ENCODE data around the gene OR51D1.

OR51D1 gene

DNA sequence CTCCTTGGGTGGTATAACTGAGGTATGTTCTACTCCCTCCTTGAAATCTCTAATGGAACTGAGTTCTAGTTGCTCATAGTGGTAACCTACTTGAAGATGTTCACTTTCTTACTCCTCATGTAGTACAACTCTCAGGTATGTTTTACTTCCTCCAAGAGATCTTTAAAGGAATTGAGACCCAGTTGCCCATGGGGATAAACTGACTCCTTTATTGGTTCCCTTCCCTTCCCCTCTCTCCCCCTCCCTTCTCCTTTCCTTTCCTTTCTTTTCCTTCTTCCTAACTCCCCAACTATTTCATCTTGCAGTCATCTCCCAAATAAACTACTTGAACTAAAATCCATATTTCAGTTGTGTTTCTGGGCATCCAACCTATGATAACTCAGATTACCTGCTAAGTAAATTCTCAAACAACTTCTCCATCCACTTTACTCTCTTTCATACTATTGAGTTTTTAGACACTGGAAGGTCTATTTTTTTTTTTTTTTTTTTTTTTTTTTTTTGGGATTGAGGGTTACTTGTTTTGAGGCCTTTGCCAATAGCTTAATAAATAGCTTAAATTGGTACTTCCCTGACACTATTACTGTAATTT lies 21.3 kb upstream of the OR51D1 start:
- no peaks in the 10 kb centered on the region for H3K9me3 ChIP-seq (ENCODE audit: insufficient read depth, low read length, severe bottlenecking)
- no peak overlapping the region for H3K9ac ChIP-seq (ENCODE audit: low read depth, low read length)
- H2AFZ ChIP-seq (ENCODE audit: low read depth, low read length), result no peak overlapping the region
- no peaks in the 10 kb centered on the region for H3K36me3 ChIP-seq (ENCODE audit: insufficient read depth, low read length)
- no peaks in the 10 kb centered on the region for H3K27me3 ChIP-seq (ENCODE audit: insufficient read depth, low read length, poor library complexity)
- H3K4me3 ChIP-seq (ENCODE audit: low read depth in 1 of 2, low read length in 2 of 2), result no peak overlapping the region
- no peak overlapping the region for H3K27ac ChIP-seq (ENCODE audit: low read length)
- no peaks in the 10 kb centered on the region for H3K4me1 ChIP-seq (ENCODE audit: insufficient read depth, low read length)
- H4K20me1 ChIP-seq (ENCODE audit: insufficient read depth, low read length), result no peaks in the 10 kb centered on the region
- no peaks in the 10 kb centered on the region for H3K79me2 ChIP-seq (ENCODE audit: insufficient read depth, low read length)
- TF ChIP-seq, protein P1, sequence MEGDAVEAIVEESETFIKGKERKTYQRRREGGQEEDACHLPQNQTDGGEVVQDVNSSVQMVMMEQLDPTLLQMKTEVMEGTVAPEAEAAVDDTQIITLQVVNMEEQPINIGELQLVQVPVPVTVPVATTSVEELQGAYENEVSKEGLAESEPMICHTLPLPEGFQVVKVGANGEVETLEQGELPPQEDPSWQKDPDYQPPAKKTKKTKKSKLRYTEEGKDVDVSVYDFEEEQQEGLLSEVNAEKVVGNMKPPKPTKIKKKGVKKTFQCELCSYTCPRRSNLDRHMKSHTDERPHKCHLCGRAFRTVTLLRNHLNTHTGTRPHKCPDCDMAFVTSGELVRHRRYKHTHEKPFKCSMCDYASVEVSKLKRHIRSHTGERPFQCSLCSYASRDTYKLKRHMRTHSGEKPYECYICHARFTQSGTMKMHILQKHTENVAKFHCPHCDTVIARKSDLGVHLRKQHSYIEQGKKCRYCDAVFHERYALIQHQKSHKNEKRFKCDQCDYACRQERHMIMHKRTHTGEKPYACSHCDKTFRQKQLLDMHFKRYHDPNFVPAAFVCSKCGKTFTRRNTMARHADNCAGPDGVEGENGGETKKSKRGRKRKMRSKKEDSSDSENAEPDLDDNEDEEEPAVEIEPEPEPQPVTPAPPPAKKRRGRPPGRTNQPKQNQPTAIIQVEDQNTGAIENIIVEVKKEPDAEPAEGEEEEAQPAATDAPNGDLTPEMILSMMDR (IDR thresholded peaks at IDR 0.05; ENCODE audit: borderline replicate concordance, extremely low read depth, low read length, poor library complexity, severe bottlenecking), result no peak
- DNase-seq, result no peak
- no peak for ATAC-seq (ENCODE audit: insufficient read depth, low read depth)
- H3K4me2 ChIP-seq (ENCODE audit: insufficient read depth, low read length), result no peak overlapping the region

DNA sequence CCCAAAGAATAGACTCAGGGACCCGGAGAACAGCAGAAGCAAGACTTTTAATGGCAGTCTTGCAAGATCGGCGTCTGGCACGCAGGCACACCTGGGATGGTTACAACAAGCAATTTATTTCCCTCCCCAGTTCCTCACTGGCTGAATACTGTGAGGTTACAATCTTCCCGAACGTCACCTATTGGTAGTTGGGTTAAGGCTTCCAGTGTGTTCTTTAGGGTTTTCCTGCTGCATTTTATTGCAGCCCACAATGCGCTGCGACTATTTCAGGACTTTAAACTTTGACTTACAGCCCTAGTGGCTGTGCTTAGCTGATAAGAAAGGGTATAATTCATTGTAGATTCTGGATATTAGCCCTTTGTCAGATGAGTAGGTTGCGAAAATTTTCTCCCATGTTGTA lies 17.8 kb upstream of the OR51D1 start:
- Histone ChIP-seq H4K20me1 (ENCODE audit: insufficient read depth, low read length) (no peaks in the 10 kb centered on the region), H3K79me2 (ENCODE audit: insufficient read depth, low read length) (no peaks in the 10 kb centered on the region), H3K4me2 (ENCODE audit: insufficient read depth, low read length) (no peak overlapping the region), H3K4me3 (ENCODE audit: low read depth in 1 of 2, low read length in 2 of 2) (no peak overlapping the region), H3K9me3 (ENCODE audit: insufficient read depth, low read length, severe bottlenecking) (no peaks in the 10 kb centered on the region), H3K36me3 (ENCODE audit: insufficient read depth, low read length) (no peaks in the 10 kb centered on the region), H3K27ac (ENCODE audit: low read length) (no peak overlapping the region), H3K4me1 (ENCODE audit: insufficient read depth, low read length) (no peaks in the 10 kb centered on the region), H2AFZ (ENCODE audit: low read depth, low read length) (no peak overlapping the region), H3K9ac (ENCODE audit: low read depth, low read length) (no peak overlapping the region), H3K27me3 (ENCODE audit: insufficient read depth, low read length, poor library complexity) (peaks cover 3% of the 10 kb centered on the region)
- ATAC-seq (ENCODE audit: insufficient read depth, low read depth), result no peak
- no peak for TF ChIP-seq EZH2 (IDR thresholded peaks at IDR 0.05; ENCODE audit: borderline replicate concordance, low read depth, low read length, severe bottlenecking)
- TF ChIP-seq, protein P1 (IDR thresholded peaks at IDR 0.05; ENCODE audit: borderline replicate concordance, extremely low read depth, low read length, poor library complexity, severe bottlenecking), result no peak
- DNase-seq, result no peak

DNA sequence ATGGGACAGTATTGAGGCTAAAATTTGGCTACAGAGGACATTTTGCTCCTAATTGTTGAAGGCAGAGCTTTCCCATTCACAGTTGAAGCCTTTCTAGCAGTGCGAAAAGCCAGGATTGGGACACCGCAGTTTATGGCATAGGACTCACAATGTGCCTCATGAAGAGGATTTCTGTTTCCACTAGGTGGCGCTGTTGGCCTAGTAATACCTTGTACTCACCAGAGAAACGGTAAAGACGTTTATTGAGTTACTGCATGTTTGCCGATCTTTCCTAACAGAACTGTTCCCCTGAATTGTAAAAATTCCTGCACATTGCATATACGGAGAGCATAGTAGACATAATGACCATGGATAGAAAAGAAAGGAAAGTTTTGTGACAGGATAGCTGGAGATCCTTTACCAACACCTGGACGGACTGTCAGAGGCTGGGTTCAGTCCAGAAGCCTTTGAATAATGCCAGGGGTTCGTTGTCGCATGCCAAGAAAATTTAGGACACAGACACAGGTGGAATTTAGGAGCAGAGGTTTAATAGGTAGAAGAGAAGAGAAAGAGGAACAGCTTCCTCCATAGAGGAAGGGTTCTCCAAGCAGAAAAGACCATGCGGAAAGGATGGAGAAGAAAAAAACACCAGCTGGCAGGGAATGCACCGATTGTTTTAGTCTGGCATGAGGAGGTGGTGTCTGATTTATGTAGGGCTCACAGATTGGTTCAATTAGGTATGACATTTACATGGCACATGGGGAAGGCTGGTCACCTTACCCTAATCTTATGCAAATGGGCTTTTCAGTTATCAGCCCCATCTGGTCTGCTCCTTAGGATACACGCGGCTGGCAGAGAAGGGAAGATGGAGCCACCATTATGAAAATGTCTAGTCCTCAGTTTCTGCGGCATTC lies 10.8 kb upstream of the OR51D1 start:
- Histone ChIP-seq H3K9ac (ENCODE audit: low read depth, low read length) (no peak overlapping the region), H3K4me1 (ENCODE audit: insufficient read depth, low read length) (no peaks in the 10 kb centered on the region), H2AFZ (ENCODE audit: low read depth, low read length) (no peak overlapping the region), H4K20me1 (ENCODE audit: insufficient read depth, low read length) (no peaks in the 10 kb centered on the region), H3K27me3 (ENCODE audit: insufficient read depth, low read length, poor library complexity) (peaks cover 3% of the 10 kb centered on the region), H3K36me3 (ENCODE audit: insufficient read depth, low read length) (no peaks in the 10 kb centered on the region), H3K4me3 (ENCODE audit: low read depth in 1 of 2, low read length in 2 of 2) (no peak overlapping the region), H3K9me3 (ENCODE audit: insufficient read depth, low read length, severe bottlenecking) (no peaks in the 10 kb centered on the region), H3K4me2 (ENCODE audit: insufficient read depth, low read length) (no peak overlapping the region), H3K27ac (ENCODE audit: low read length) (no peak overlapping the region), H3K79me2 (ENCODE audit: insufficient read depth, low read length) (no peaks in the 10 kb centered on the region)
- ATAC-seq (ENCODE audit: insufficient read depth, low read depth) (peak; percentile 67; the same call in 2 of the 3 replicates), DNase-seq (peak; percentile 61)
- TF ChIP-seq EZH2 (IDR thresholded peaks at IDR 0.05; ENCODE audit: borderline replicate concordance, low read depth, low read length, severe bottlenecking), result no peak
- TF ChIP-seq, protein P1 (IDR thresholded peaks at IDR 0.05; ENCODE audit: borderline replicate concordance, extremely low read depth, low read length, poor library complexity, severe bottlenecking), result peak; percentile 80

Measured in DND-41 (cell line).